ENCODE measurements around the gene MS4A18. TPM values are rescaled to one million over a fixed set of nuclear protein-coding genes. Genes with fewer than 3 reads are reported as not detected.

The MS4A18 gene
- total RNA-seq, 2 experiments from 2014 or later, result not detected

DNA sequence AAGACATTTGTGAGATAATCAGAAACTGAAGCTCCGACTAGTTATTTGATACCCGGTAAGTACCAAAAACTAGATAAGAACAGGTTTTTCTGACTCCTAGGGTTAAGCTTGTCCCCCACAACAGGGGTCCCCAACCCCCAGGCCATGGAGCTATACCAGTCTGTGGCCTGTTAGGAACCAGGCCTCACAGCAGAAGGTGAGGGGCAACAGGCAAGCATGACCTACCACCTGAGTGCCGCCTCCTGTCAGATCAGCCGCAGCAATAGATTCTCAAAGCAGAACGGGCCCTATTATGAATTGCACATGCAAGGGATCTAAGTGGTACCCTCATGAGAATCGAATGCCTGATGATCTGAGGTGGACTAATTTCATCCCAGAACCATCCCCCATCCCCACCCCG, 59.4 kb downstream of the MS4A18 start:
- Mint-ChIP-seq H3K36me3 (no peaks in the 10 kb centered on the region), H3K27me3 (no peaks in the 10 kb centered on the region), H3K4me1 (no peaks in the 10 kb centered on the region), H3K9me3 (no peaks in the 10 kb centered on the region), H3K27ac (no peak overlapping the region), H3K4me3 (no peak overlapping the region)
- DNase-seq, result no peak

DNA sequence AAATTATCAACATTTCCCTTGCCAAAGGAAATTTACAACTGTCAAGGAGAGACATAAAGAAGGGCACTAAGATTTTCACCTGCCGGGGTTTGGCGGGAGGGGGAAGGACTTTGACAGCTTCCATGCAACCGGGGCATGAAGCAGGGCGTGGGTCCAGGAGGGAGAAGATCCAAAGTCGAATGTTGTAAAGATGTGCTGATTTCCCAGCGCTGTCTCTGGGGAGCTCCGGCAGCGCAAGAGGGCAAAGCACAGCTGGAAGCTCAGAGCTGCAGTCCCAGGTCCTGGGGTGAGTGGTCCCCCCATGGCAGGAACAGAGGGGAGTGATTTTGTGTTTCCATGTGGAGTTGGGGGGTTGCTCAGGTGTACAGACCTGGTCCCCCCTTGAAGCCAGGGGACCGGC, 60.6 kb downstream of the MS4A18 start, which contains the start of gene MS4A10:
MS4A10 (plus strand) TSS at position 198 of the 400 bp plus-strand sequence. CDS start 5,003 bp downstream, outside the sequence.
- no peaks in the 10 kb centered on the region for H3K27me3 Mint-ChIP-seq
- no peak within 1 kb of the TSS for H3K4me3 Mint-ChIP-seq
- H3K36me3 Mint-ChIP-seq, result no peaks in the 10 kb centered on the region
- DNase-seq, result no peak
- H3K27ac Mint-ChIP-seq, result no peak within 1 kb of the TSS
- H3K9me3 Mint-ChIP-seq, result no peaks in the 10 kb centered on the region
- H3K4me1 Mint-ChIP-seq, result no peaks in the 10 kb centered on the region

DNA sequence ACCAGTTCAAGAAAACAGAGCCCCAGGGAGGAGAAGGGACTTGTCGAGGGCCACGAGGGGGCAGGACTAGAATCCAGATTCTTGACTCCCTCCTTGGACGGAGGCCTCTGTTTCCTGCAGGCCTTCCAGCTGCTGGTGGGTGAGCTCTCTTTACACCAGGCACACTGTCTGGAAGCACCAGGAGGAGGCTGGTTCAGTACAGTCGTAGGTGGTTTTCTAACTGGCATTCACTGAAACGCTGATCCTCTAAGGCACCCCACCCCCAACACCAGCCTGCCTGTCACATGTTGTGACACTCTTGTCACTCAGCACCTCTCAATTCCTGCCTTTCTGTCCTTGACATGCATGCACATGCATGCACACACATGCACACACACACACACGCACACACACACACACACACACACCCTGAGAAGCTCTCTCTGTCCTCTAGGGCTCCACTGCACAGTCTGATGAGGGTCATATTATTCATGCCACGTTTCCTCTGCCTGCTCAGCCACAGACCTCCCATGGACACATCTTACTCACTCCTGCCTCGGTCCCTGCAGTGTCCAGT, 61.4 kb downstream of the MS4A18 start:
- no peak for DNase-seq
- Mint-ChIP-seq H3K36me3 (no peaks in the 10 kb centered on the region), H3K4me1 (no peaks in the 10 kb centered on the region), H3K27ac (no peak overlapping the region), H3K27me3 (no peaks in the 10 kb centered on the region), H3K4me3 (no peak overlapping the region), H3K9me3 (no peaks in the 10 kb centered on the region)

DNA sequence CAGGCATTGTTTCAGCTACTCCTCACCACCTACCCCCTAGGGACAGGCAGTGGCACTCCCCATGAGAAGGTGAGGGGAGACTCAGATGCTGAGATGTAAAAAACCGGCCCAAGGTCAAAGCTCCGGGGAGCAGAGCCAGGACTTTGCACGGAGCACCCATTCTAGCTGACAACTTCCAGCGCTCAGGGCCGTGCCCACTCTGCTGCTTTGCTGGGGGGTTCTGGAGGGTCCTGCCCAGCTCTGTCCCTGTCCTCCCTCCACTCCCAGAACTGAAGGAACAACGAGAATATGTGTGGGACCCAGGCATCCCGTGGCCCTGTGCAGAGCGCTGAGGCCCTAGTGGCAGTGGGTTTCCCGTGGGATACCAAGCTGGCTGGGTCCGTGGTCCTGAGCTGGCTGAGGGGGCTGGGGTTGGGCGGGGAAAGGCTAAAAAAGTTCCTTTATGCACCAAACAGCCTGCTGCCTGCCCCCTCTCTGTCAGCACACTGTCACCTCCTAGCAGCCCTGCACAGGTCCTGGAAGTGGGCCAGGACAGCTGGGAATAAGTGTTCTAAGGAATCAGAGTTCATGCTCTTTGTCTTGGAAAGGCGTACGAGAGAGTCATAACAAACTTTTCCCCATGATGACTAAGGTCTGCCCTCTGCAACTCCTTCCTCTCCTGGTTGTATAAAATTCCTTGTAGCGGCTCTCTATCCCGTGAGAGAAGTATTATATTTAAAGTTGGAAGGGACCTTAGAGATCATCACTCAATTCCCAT, 62.5 kb downstream of the MS4A18 start:
- no peaks in the 10 kb centered on the region for H3K36me3 Mint-ChIP-seq
- no peaks in the 10 kb centered on the region for H3K9me3 Mint-ChIP-seq
- H3K4me3 Mint-ChIP-seq, result no peak overlapping the region
- DNase-seq, result no peak
- H3K27ac Mint-ChIP-seq, result no peak overlapping the region
- H3K27me3 Mint-ChIP-seq, result no peaks in the 10 kb centered on the region
- H3K4me1 Mint-ChIP-seq, result no peaks in the 10 kb centered on the region

DNA sequence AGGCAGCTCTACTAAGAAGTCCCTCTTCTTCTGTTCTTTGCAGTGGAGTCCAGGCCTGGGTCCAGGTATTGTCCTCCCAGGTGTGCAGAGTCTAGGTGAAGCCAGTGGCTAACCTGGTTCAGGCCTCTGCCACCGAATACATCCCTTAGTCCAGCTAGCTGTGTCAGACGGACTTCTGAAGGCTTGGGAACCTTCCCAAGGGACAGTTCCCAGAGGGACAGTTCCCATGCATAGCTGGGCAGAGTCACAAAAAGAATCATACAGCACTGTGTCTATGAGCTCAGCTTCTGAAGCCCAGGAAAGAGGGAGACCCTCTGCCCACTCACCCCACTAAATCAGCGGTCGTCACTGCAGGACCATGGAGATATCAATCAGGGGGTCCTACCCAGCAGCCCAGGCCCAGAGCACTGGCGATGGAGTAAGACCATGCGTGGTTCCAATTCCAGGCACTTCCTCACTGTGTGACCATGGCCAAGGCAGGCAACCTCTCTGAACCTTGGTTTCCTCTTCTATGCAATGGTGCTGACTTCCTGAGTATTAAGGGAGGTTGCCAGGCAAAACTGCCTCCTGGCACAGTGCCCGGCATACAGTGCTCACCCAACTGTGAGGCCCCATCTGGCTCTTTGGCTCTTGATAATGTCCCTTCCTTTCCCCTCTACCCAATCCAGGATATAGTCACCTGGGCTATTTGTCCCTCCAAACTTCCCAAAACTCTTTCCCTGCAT, 64.0 kb downstream of the MS4A18 start:
- H3K4me1 Mint-ChIP-seq, result no peaks in the 10 kb centered on the region
- H3K36me3 Mint-ChIP-seq, result no peaks in the 10 kb centered on the region
- H3K9me3 Mint-ChIP-seq, result no peaks in the 10 kb centered on the region
- H3K27ac Mint-ChIP-seq, result no peak overlapping the region
- no peaks in the 10 kb centered on the region for H3K27me3 Mint-ChIP-seq
- DNase-seq, result no peak
- no peak overlapping the region for H3K4me3 Mint-ChIP-seq

DNA sequence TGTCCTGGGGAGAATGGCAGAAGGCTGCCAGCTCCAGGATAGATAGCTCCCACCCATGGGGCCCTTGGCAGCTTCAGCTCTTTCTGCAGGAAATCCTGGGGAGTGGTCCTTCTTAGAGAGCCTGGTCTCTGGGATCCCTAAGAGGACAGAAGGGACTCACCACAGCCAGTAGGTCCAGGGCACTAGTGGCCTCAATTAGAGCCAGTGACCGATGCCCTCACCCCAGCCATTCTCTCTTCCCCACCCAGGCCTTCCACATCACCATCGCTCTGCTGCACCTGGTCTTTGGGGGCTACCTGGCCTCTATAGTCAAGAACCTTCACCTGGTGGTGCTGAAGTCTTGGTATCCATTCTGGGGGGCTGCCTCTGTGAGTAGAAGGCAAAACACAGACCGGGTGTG, 66.2 kb downstream of the MS4A18 start:
- H3K9me3 Mint-ChIP-seq, result no peaks in the 10 kb centered on the region
- DNase-seq, result no peak
- no peak overlapping the region for H3K27ac Mint-ChIP-seq
- H3K4me3 Mint-ChIP-seq, result no peak overlapping the region
- H3K4me1 Mint-ChIP-seq, result no peaks in the 10 kb centered on the region
- no peaks in the 10 kb centered on the region for H3K27me3 Mint-ChIP-seq
- no peaks in the 10 kb centered on the region for H3K36me3 Mint-ChIP-seq

DNA sequence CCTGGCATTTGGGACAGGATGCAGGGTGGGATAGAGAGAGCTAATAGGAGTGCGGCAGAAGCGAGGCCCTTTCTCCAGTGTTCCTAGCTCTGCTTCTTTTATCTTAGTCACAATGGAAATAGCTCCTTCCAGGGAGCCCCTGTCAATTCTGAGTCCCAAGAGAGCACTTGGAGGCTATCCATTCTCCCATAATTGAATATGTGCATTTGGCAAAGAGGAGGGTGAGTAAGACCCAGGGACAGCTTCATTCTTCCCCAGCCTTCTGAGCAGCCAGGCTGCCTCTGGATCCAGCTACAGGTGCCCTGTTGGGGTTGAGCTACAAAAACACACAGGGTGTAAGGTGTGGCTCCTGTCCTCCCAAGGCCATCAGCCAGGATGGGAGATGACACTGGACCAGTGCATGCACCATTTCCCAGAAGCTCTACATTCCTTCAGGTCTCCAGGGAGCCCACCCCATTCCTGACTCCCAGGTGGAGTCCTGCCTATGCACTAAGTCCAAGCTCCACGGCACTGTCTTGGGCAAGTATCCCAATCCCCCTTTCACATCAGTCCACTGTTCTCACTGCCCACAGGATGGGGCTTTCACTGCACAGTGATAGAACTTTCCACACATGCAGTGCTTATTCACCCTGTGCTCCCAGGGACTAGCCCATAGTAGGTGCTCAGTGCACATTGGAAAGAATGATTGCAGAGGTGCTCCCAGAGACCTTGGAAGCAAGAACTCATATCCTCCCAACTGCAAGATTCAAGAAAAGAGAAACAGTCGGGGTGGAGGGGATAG, 66.8 kb downstream of the MS4A18 start:
- no peak overlapping the region for H3K27ac Mint-ChIP-seq

DNA sequence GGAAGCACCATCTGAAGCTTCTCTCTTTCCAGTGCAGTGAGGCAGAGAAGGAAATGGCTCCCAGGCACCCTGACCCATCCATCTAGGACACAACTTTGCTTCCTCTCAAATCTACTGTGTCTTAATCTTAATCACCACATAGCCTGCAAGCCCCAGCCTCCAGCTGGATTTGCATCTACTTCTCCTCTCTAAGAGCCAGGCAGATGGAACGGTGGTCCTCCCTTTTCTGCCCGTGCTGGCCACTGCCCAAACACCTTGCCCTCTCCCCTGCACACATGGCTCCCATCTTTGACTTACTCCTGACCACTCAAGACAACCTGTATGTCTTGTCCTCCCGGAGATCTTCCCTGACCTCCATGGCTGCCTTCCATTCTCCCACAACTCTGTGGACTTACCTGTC, 68.0 kb downstream of the MS4A18 start:
- DNase-seq, result no peak
- Mint-ChIP-seq H3K4me3 (no peak overlapping the region), H3K36me3 (no peaks in the 10 kb centered on the region), H3K9me3 (no peaks in the 10 kb centered on the region), H3K27me3 (no peaks in the 10 kb centered on the region), H3K27ac (no peak overlapping the region), H3K4me1 (no peaks in the 10 kb centered on the region)

More for the DNA sequence above, 66.8 kb downstream of the MS4A18 start:
- no peak for DNase-seq
- Mint-ChIP-seq H3K4me1 (no peaks in the 10 kb centered on the region), H3K27me3 (no peaks in the 10 kb centered on the region), H3K4me3 (no peak overlapping the region), H3K36me3 (no peaks in the 10 kb centered on the region), H3K9me3 (no peaks in the 10 kb centered on the region)

Other genes with a start within 250 kb of the MS4A18 start
- not detected for gene MS4A12, start 231.9 kb upstream of the MS4A18 start, total RNA-seq
- gene MS4A13, start 209.3 kb upstream of the MS4A18 start, total RNA-seq, result not detected
- gene MS4A8, start 25.1 kb upstream of the MS4A18 start, total RNA-seq, result not detected
- not detected for gene MS4A15, start 32.1 kb downstream of the MS4A18 start, total RNA-seq
- gene MS4A10, start 60.6 kb downstream of the MS4A18 start, total RNA-seq, result not detected
- 10 to 100 TPM; 94.4 to 96.3 TPM for gene CCDC86, start 117.4 kb downstream of the MS4A18 start, total RNA-seq
- gene PTGDR2, start 131.2 kb downstream of the MS4A18 start, total RNA-seq, result under 1 TPM; 0.12 to 0.16 TPM
- gene ZP1, start 142.8 kb downstream of the MS4A18 start, total RNA-seq, result not detected
- gene PRPF19, start 181.9 kb downstream of the MS4A18 start, total RNA-seq, result 100 to 1,000 TPM; 209 to 213 TPM
- 100 to 1,000 TPM; 109 to 113 TPM for gene TMEM109, start 189.4 kb downstream of the MS4A18 start, total RNA-seq
- 1 to 10 TPM; 1.3 to 1.4 TPM for gene TMEM132A, start 199.7 kb downstream of the MS4A18 start, total RNA-seq
- gene SLC15A3, start 227.5 kb downstream of the MS4A18 start, total RNA-seq, result 1 to 10 TPM; 6.3 to 6.9 TPM
- 100 to 1,000 TPM; 167 to 169 TPM for gene CD6, start 247.0 kb downstream of the MS4A18 start, total RNA-seq

Data from activated naive CD8-positive, alpha-beta T cell treated with anti-CD3 and anti-CD28 coated beads for 36 hours (primary cell).